Keratinocyte (primary cell): ENCODE measurements around the gene BICD2. TPM values are rescaled to one million over a fixed set of nuclear protein-coding genes. Genes with fewer than 3 reads are reported as not detected.
"Not testable (repeated sequence)": the region's sequence is repeated elsewhere in the genome, so short reads cannot be mapped to it uniquely, and the experiment has no call there.

Source experiments
- DNase-seq: peaks from one replicate; pipeline ENCODE4 v3.0.0-alpha.2; 2011; ENCODE audit warnings: low read depth, missing footprints, low spot score
- FAIRE-seq: peaks from 2 replicates; lab custom pipeline; 2011; peaks lifted over from hg19 to GRCh38; lab: Jason Lieb, UNC
- H2AFZ ChIP-seq: 2 replicates; pipeline ENCODE4 v1.6.0; 2012; ENCODE audit warnings: low read length, control low read depth, inconsistent platforms; ENCODE audit not compliant: control insufficient read depth
- H3K27ac ChIP-seq: 2 replicates; pipeline ENCODE4 v1.5.1; 2011; ENCODE audit warnings: low read length; ENCODE audit not compliant: control insufficient read depth, insufficient read depth
- H3K27me3 ChIP-seq: 3 replicates; pipeline ENCODE4 v1.6.0; 2011; ENCODE audit warnings: low read length; ENCODE audit not compliant: control insufficient read depth, insufficient read depth; ENCODE audit errors: extremely low read depth
- H3K36me3 ChIP-seq, 2 experiments: 2 replicates in 1 of 2; 3 replicates in 1 of 2; pipeline ENCODE4 v1.5.1; 2011; ENCODE audit warnings: low read length in 2 of 2, mild to moderate bottlenecking in 1 of 2; ENCODE audit not compliant: control insufficient read depth in 2 of 2, insufficient read depth in 2 of 2; ENCODE audit errors: extremely low read depth in 1 of 2
- H3K4me1 ChIP-seq: 3 replicates; pipeline ENCODE4 v1.5.1; 2011; ENCODE audit warnings: low read length; ENCODE audit not compliant: control insufficient read depth, insufficient read depth; ENCODE audit errors: extremely low read depth
- H3K4me2 ChIP-seq: 3 replicates; pipeline ENCODE4 v1.6.0; 2011; ENCODE audit warnings: low read depth, low read length; ENCODE audit not compliant: control insufficient read depth, insufficient read depth; ENCODE audit errors: extremely low read depth
- H3K4me3 ChIP-seq, 3 experiments: fragments of 200-600 bp in 1 of 3; sonication (generic) in 1 of 3; 2 replicates in 2 of 3; 3 replicates in 1 of 3; pipeline ENCODE4 v1.5.1; 2011 to 2016; ENCODE audit warnings: low read length in 3 of 3, mild to moderate bottlenecking in 3 of 3, control low read depth in 2 of 3, inconsistent platforms in 1 of 3, low read depth in 1 of 3, mixed read lengths in 1 of 3, mixed run types in 1 of 3, moderate library complexity in 1 of 3; ENCODE audit not compliant: control insufficient read depth in 2 of 3, insufficient read depth in 2 of 3; ENCODE audit errors: extremely low read depth in 1 of 3
- H3K79me2 ChIP-seq: 2 replicates; pipeline ENCODE4 v1.6.0; 2012; ENCODE audit warnings: low read length; ENCODE audit not compliant: control insufficient read depth, insufficient read depth
- H3K9ac ChIP-seq: 3 replicates; pipeline ENCODE4 v1.6.0; 2011; ENCODE audit warnings: low read length; ENCODE audit not compliant: control insufficient read depth, insufficient read depth; ENCODE audit errors: extremely low read depth
- H3K9me1 ChIP-seq: 3 replicates; pipeline ENCODE4 v1.6.0; 2011; ENCODE audit warnings: low read length; ENCODE audit not compliant: control insufficient read depth, insufficient read depth; ENCODE audit errors: extremely low read depth
- H3K9me3 ChIP-seq: 2 replicates; pipeline ENCODE4 v1.5.1; 2012; ENCODE audit warnings: low read depth, low read length; ENCODE audit not compliant: control insufficient read depth
- H4K20me1 ChIP-seq: 3 replicates; pipeline ENCODE4 v1.6.0; 2011; ENCODE audit warnings: low read length; ENCODE audit not compliant: control insufficient read depth, insufficient read depth; ENCODE audit errors: extremely low read depth
- EZH2 ChIP-seq: IDR thresholded peaks from one replicate; pipeline ENCODE4 v1.6.1; 2012; ENCODE audit warnings: inconsistent platforms, mild to moderate bottlenecking, low read length, moderate library complexity
- dilution Hi-C: fragments of 300-500 bp; cut with MboI; formaldehyde crosslinking; loops from one replicate; pipeline ENCODE4 v1.7.0; 2020; ENCODE audit warnings: low sequenced_read_pairs; ENCODE audit not compliant: extremely low pct_ligation_motif_present
- polyA minus RNA-seq, 3 experiments: library from RNA; depleted of rRNA, polyadenylated mRNA; stranded (reverse); fragments of >200 nt; gene quantifications; 1 replicate in 1 of 3; 2 replicates in 1 of 3; 3 replicates in 1 of 3; pipeline ENCODE4 v1.2.3, GENCODE V29; 2011
- polyA plus RNA-seq, 5 experiments: library from polyadenylated mRNA; depleted of rRNA in 3 of 5; stranded (reverse) in 3 of 5; stranded (forward) in 1 of 5; unstranded in 1 of 5; fragments of >200 nt; gene quantifications; 1 replicate in 1 of 5; 2 replicates in 3 of 5; 3 replicates in 1 of 5; pipeline versions ENCODE4 v1.2.1 to v1.2.3, GENCODE V29; 2011 to 2012; ENCODE audit warnings: missing spikeins in 2 of 5, low read depth in 1 of 5, low replicate concordance in 1 of 5
- TF ChIP-seq, protein P1 (sequence below), 3 experiments: IDR thresholded peaks in 1 of 3; conservative IDR thresholded peaks in 1 of 3; optimal IDR thresholded peaks in 1 of 3; 2 replicates in 2 of 3; 3 replicates in 1 of 3; pipeline versions ENCODE3 to v1.5.1; 2011; ENCODE audit warnings: low read length in 3 of 3, mild to moderate bottlenecking in 3 of 3, moderate library complexity in 2 of 3, control low read depth in 1 of 3, inconsistent platforms in 1 of 3; ENCODE audit not compliant: insufficient read depth in 2 of 3; ENCODE audit errors: extremely low read depth in 1 of 3

BICD2 gene
- polyA plus RNA-seq (26.9 to 47.3 TPM (median 41.9 TPM) in 3 replicates), polyA minus RNA-seq (38.6 to 50.1 TPM (median 44.3 TPM) in 3 replicates)
- polyA plus RNA-seq (2011; ENCODE audit: low read depth) = 97.4 TPM
- 42.9 and 60.3 TPM in 2 replicates for polyA plus RNA-seq (2011; cell fraction: cytosol; rRNA removed)
- 76.7 and 81.0 TPM in 2 replicates for polyA plus RNA-seq (2011; cell fraction: nucleus; rRNA removed)
- 63.7 and 91.3 TPM in 2 replicates for polyA plus RNA-seq (2012; ENCODE audit: low replicate concordance)
- polyA minus RNA-seq (2011; cell fraction: cytosol; rRNA and poly(A)+ RNA removed) = 57.0 TPM
- polyA minus RNA-seq (2011; cell fraction: nucleus; rRNA and poly(A)+ RNA removed) = 45.6 and 62.4 TPM in 2 replicates

DNA sequence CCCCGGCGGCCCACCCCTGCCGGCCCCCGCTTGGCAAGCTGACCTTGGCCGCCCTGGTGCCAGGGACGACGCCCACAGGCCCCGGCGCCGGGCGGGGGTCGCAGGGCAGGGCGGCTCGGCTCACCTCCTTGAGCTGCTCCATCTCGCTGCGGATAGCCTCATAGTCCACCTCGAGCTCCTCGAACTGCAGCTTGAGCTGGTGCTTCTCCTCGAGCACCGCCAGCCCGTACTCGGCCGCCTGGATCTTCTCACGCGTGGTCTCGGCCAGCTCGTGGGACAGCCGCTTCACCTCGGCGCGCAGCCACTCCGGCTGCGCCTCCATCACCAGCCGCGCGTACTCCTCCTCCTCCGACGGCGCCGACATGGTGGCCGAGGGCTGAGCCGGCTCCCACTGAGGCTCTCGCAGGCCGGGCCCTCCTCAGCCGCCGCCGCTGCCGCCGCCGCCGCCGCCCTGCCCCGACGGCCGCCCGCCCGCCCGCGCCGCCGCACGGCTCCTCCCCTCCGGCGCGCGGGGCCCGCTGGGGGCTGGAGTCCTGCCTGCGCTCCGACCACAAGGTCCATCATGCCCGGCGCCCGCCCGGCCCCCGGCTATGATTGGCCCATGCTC, at the start of gene BICD2:
TSS of gene BICD2 (minus strand) at position 453 of the 607 bp plus-strand sequence. CDS start at position 364, 89 bp downstream.
- H3K27me3 ChIP-seq = no peaks in the 10 kb centered on the region
- H3K9me3 ChIP-seq = no peaks in the 10 kb centered on the region
- peaks cover 13% of the 10 kb centered on the region for H3K9me1 ChIP-seq
- peak within 1 kb of the TSS; percentile 91 for H3K9ac ChIP-seq
- TF ChIP-seq, protein P1, sequence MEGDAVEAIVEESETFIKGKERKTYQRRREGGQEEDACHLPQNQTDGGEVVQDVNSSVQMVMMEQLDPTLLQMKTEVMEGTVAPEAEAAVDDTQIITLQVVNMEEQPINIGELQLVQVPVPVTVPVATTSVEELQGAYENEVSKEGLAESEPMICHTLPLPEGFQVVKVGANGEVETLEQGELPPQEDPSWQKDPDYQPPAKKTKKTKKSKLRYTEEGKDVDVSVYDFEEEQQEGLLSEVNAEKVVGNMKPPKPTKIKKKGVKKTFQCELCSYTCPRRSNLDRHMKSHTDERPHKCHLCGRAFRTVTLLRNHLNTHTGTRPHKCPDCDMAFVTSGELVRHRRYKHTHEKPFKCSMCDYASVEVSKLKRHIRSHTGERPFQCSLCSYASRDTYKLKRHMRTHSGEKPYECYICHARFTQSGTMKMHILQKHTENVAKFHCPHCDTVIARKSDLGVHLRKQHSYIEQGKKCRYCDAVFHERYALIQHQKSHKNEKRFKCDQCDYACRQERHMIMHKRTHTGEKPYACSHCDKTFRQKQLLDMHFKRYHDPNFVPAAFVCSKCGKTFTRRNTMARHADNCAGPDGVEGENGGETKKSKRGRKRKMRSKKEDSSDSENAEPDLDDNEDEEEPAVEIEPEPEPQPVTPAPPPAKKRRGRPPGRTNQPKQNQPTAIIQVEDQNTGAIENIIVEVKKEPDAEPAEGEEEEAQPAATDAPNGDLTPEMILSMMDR (optimal IDR thresholded peaks at IDR 0.05 in 1 of 3, IDR thresholded peaks at IDR 0.05 in 1 of 3, conservative IDR thresholded peaks at IDR 0.05 in 1 of 3; ENCODE audit: extremely low read depth in 1 of 3, insufficient read depth in 2 of 3, low read length in 3 of 3) = no peak
- TF ChIP-seq EZH2 = no peak
- H3K4me1 ChIP-seq = peaks cover 48% of the 10 kb centered on the region
- H3K4me3 ChIP-seq = peak within 1 kb of the TSS; percentile 76 to 93 (median 79)
- FAIRE-seq = no peak
- peak within 1 kb of the TSS; percentile 71 for H2AFZ ChIP-seq
- peaks cover 37% of the 10 kb centered on the region for H4K20me1 ChIP-seq
- no peak for DNase-seq
- H3K79me2 ChIP-seq = peaks cover 51% of the 10 kb centered on the region
- no peaks in the 10 kb centered on the region for H3K36me3 ChIP-seq
- peak within 1 kb of the TSS; percentile 95 for H3K4me2 ChIP-seq
- dilution Hi-C loops = no loop called here
- peak within 1 kb of the TSS; percentile 91 for H3K27ac ChIP-seq

DNA sequence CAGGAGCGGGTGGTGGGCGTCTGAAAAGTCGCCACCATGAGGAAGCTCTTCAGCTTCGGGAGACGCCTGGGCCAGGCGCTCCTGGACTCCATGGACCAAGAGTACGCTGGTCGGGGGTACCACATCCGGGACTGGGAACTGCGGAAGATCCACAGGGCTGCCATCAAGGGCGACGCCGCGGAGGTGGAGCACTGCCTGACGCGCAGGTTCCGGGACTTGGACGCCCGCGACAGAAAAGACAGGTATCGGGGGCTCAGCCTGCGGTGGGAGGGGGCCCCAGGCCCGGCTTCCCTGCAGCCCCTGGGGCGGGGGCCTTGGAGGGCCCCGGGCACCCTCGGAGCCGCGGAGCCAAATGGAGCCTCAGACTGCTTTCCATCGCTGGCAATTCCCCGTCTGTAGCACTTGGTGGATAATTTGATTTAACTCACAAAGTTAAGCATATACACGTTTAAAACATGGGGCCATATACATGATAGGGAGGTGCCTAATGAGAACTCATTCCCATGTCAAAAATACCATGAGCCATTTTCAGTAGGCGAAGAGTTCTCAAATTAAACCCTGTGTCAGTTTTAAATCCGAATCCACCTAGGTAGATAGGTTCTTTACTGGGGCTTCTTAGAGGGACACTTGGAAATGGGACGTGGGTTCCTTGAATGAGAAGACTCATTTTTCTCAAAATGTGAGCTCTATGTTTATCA, 45.1 kb upstream of the BICD2 start:
- H2AFZ ChIP-seq, H3K27ac ChIP-seq, dilution Hi-C loops, DNase-seq, H3K9ac ChIP-seq, H3K79me2 ChIP-seq, H3K4me1 ChIP-seq, H4K20me1 ChIP-seq, H3K9me3 ChIP-seq, H3K36me3 ChIP-seq, H3K9me1 ChIP-seq: not testable (repeated sequence)
- H3K4me2 ChIP-seq = peak overlapping the region; percentile 51
- H3K4me3 ChIP-seq = peak overlapping the region in 1 of 3 experiments; percentile 33
- FAIRE-seq = peak; percentile 20
- peak; percentile 74 for TF ChIP-seq EZH2
- H3K27me3 ChIP-seq = peaks cover 60% of the 10 kb centered on the region
